Stimulated activated CD8-positive, alpha-beta memory T cell treated with anti-CD3 and anti-CD28 coated beads, Interleukin-15, amount 100 ng/mL, for 4 hours (primary cell): ENCODE measurements around the gene OBP2B.
"Not testable (repeated sequence)": the region's sequence is repeated elsewhere in the genome, so short reads cannot be mapped to it uniquely, and the experiment has no call there.

Source experiments
- DNase-seq, 2 donors: peaks; one replicate each; pipeline ENCODE4 v3.0.0-alpha.2; 2020; ENCODE audit warnings: low read depth in 2 of 2

The OBP2B gene

GRCh38 chr9:133238272-133238850 is 29.3 kb upstream of the OBP2B start:
- peak in 1 of 2 donors; percentile 2 for DNase-seq

GRCh38 chr9:133237035-133237731 is 28.1 kb upstream of the OBP2B start:
- no peak for DNase-seq

DNA sequence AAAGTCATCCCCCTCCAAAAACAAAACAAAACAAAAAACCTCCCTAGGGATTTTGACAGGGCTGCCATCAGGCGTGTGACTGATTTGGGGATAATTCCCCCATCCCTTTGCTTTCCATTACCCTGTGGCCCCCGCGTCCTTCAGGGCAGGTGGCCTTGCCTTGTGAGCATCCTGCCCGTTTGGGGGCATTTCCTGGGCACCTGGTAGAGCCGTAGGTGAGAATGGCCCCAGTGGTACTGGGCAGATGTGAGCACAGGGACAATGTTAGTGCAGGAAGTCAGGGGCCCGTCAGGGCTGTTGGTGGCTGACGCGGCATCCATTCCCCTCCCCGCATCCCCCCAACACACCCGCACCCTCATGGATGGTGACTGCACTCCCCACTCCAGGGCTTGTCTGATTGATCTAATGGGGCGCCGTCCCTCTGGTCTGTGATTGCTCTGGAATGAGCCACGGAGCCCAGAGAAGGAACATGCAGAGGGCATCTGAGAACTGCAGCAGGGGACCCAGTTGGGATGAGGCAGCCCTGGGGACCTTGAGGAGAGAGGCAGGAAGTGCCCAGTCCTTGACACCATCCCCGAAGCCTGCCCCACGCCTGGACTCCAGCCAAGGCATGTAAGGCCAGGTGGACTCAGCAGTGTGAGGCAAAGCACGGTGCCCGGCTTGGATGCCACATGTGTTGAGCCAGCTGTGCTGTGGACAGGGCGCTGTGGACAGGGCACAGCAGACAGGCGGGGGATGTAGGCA is 27.4 kb upstream of the OBP2B start:
- DNase-seq = not testable (repeated sequence)

GRCh38 chr9:133235549-133236222 is 26.6 kb upstream of the OBP2B start:
- no peak for DNase-seq

DNA sequence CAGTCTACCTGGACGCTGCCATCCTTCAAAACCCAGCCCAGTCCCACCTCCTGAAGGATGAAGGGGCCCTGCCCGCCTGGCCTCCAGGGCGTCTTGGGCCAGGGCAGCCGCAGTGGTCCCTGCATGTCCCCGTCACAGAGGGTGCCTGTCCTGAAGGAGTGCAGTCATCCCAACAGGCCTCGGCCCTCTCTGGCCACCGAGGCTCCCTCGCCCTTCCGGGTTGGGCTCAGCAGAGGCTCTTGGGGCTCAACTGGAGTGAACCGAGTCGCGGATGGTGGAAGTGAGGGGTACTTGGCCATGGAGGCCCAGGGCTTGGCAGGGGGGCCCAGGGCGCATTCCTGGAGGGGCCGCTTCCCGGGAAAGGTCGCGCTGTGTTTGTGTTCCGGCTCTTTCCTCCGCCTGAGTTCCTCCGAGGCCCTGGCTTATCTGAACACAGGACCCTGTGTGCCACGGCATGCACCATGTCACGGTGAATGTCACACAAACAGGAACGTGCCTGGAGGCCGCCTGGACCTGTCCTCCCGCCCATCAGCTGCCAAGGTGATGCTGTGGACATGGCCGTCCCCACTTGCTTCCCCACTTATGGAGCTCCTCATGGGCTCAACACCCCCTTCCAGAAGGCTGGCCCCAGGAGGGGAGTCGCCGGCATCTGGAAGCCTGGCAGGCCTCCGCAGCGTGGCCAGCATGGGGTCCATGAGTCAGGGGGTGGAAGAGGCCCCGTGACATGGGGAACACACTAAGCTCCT is 25.7 kb upstream of the OBP2B start:
- no peak for DNase-seq

DNA sequence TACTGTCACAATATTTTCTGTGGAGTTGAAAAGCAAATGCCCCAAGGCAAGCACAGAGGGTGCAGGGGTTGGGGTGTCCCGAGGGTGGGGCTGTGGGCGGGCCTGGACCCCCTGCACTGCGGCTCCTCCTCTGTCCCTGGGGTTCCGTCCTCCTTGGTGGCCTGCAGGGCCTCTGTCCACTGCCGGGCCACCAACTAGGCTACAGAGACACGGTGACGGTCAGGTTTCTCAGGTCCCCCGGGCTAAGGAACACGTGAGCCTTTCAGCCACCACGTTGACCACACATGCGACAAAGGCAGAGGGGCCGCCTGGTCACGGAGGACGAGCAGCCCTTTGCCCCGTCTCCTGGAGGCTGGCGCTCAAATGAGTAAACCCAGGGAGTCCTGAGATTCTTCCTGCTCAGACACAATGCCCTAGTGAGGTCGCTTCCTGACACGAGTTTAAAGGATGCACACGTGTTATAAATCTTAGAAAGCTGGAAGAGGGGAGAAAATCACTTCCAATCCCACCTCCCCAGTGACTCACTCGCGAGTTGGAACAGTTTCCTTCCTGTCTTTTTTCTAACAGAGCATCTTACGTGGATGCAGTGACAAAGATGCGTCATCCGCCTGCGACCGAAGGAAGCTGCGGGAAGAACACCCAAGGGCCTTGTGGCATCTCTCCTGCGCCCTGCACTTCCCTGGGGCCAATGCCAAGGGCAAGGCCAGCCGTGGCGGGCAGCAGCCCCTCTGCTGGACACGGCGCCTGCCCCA is 24.8 kb upstream of the OBP2B start:
- DNase-seq = no peak

GRCh38 chr9:133231934-133232568 is 23.0 kb upstream of the OBP2B start:
- DNase-seq = not testable (repeated sequence)

GRCh38 chr9:133230514-133230913 is 21.5 kb upstream of the OBP2B start:
- not testable (repeated sequence) for DNase-seq

- no peak for DNase-seq
Observed at GRCh38 chr9:133230093-133230492, 21.0 kb upstream of the OBP2B start.

- DNase-seq = not testable (repeated sequence)
Observed at GRCh38 chr9:133228474-133229193, 19.6 kb upstream of the OBP2B start.

DNA sequence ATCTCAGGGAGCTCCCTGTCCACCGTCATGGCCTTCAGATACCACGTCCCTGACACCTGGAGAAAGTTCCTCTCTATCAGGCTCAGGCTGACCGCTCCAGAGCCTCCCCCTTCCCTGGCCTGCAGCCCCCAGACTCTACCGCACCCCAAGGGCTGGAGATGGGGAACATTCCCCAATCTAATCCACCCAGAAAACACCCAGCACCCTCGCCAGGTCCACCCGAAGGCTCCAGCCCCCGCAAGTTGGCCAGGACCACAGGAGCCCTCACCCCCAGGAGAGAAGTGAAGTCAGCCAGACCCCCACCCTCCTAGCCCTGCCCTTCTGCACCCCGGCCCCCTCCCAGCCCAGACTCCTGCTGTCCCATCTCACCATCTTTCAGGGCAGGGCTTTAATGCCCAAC is 18.9 kb upstream of the OBP2B start:
- DNase-seq = not testable (repeated sequence)

GRCh38 chr9:133227242-133227860 is 18.3 kb upstream of the OBP2B start:
- no peak for DNase-seq

DNA sequence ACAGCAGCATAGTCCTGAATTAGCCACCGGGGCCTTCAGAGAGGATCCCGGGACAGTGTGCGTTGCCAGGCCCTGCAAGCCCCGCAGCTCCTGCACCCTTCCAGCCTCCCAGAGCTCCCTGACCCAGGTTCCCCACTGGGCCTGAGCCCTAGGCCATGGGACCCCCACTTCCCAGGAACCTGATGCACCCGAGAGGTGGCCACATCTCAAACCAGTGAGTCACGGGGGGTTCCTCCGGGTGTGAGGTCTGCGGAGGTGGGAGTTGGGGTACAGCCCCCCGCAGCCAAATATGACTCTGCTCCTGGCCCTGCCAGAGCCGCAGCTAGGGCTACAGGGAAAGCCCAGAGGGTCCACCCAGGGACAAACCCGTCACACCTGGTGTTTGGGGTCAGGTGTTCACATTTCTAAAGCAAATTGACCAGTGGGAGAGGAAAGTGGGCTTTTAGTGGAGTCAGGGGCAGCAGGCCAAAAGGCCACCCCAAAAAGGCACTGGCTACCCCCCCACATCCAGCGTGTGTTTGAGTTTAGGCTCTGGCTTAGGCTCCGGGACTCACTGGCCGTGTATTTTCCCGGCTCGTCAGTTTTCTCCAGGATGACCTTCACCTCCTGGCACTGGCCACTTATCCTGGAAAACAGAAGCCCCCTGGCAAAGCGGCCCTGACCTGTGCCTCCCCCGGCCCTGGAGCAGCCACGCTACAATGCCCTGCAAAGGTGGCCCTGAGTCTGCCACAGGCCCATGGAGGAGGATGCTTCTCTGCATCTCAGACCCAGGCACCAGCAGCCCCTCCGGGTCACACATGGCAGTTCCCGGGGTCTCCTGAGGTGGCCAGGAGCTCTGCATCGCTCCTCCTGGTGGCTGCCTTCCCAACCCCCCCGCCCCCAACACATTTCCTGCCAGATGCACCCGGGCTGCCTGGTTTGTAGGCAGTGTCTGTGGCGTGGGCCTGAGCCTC is 17.4 kb upstream of the OBP2B start:
- no peak for DNase-seq

- no peak for DNase-seq
Observed at GRCh38 chr9:133225171-133226011, 16.3 kb upstream of the OBP2B start.

- no peak for DNase-seq
Observed at GRCh38 chr9:133224762-133225161, 15.7 kb upstream of the OBP2B start.

DNA sequence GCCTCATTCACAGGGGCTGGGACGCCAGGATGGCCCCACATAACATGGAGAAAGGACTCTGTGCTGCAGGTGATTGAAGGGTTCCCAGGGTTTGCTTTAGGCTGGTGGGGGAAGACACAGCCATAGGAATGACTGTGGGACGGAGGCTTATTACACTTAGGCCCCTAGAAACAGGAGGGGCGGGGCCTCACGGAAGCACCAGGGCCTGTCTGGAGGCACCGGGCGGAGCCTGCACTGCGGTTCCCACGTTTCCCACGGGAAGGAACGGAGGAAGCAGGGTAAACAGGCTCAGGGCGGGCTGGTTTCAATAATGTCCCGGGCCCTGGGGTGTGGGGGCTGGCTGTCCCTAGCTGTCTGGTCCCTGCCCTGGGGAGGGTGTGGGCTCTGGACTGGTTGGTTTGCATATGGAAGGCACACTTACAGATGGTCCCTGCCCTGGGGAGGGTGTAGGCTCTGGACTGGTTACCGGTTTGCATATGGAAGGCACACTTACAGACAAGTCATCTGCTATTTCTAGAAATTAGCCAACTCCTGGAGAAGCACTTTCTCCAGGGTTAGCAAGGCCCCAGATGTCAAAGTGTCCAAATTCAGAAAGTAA is 14.2 kb upstream of the OBP2B start:
- DNase-seq = not testable (repeated sequence)

- DNase-seq = not testable (repeated sequence)
Observed at GRCh38 chr9:133221994-133222393, 12.9 kb upstream of the OBP2B start.
